Progenitor cell of endocrine pancreas (in vitro differentiated cells): ENCODE results near the gene ATP6V1C2. TPM values are rescaled to one million over a fixed set of nuclear protein-coding genes. Genes with fewer than 3 reads are reported as not detected.

ENCODE experiments used
- DNase-seq: peaks from one replicate; pipeline ENCODE4 v3.0.0; 2021; ENCODE audit warnings: low spot score; ENCODE audit not compliant: unreplicated experiment
- H3K27ac Mint-ChIP-seq: 2 replicates; pipeline ENCODE4 v1.8.0; 2021; ENCODE audit warnings: mild to moderate bottlenecking, moderate library complexity, mixed read lengths
- H3K27me3 Mint-ChIP-seq: 2 replicates; pipeline ENCODE4 v1.8.0; 2021; ENCODE audit warnings: mixed read lengths
- H3K36me3 Mint-ChIP-seq: 2 replicates; pipeline ENCODE4 v1.8.0; 2022; ENCODE audit warnings: mixed read lengths; ENCODE audit not compliant: insufficient read depth
- H3K4me1 Mint-ChIP-seq: 2 replicates; pipeline ENCODE4 v1.8.0; 2021; ENCODE audit warnings: low read depth, mixed read lengths
- H3K4me3 Mint-ChIP-seq: 2 replicates; pipeline ENCODE4 v1.8.0; 2021; ENCODE audit warnings: low read depth, mild to moderate bottlenecking, moderate library complexity, mixed read lengths
- H3K9me3 Mint-ChIP-seq: 2 replicates; pipeline ENCODE4 v1.8.0; 2021; ENCODE audit warnings: low read depth, mixed read lengths
- total RNA-seq: library from RNA; stranded (reverse); gene quantifications from 2 replicates; pipeline ENCODE4 v1.2.1, GENCODE V29; 2021
- TF ChIP-seq, protein P1 (sequence below): fragments of 200-600 bp; sonication (generic); IDR thresholded peaks from one replicate; pipeline ENCODE4 v1.5.0; 2021; ENCODE audit warnings: antibody characterized with exemption, mild to moderate bottlenecking; ENCODE audit not compliant: unreplicated experiment

ATP6V1C2 gene
- total RNA-seq, 1 donor from 2014 or later = 0.19 TPM

GRCh38 chr2:10781746-10782145 is 60.3 kb downstream of the ATP6V1C2 start:
- Mint-ChIP-seq H3K27ac (no peak overlapping the region), H3K4me1 (peaks cover 2% of the 10 kb centered on the region), H3K9me3 (no peaks in the 10 kb centered on the region), H3K36me3 (peaks cover 24% of the 10 kb centered on the region), H3K27me3 (no peaks in the 10 kb centered on the region), H3K4me3 (no peak overlapping the region)
- no peak for DNase-seq
- TF ChIP-seq, protein P1, sequence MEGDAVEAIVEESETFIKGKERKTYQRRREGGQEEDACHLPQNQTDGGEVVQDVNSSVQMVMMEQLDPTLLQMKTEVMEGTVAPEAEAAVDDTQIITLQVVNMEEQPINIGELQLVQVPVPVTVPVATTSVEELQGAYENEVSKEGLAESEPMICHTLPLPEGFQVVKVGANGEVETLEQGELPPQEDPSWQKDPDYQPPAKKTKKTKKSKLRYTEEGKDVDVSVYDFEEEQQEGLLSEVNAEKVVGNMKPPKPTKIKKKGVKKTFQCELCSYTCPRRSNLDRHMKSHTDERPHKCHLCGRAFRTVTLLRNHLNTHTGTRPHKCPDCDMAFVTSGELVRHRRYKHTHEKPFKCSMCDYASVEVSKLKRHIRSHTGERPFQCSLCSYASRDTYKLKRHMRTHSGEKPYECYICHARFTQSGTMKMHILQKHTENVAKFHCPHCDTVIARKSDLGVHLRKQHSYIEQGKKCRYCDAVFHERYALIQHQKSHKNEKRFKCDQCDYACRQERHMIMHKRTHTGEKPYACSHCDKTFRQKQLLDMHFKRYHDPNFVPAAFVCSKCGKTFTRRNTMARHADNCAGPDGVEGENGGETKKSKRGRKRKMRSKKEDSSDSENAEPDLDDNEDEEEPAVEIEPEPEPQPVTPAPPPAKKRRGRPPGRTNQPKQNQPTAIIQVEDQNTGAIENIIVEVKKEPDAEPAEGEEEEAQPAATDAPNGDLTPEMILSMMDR = no peak

GRCh38 chr2:10783421-10783820 is 62.0 kb downstream of the ATP6V1C2 start:
- peaks cover 33% of the 10 kb centered on the region for H3K36me3 Mint-ChIP-seq
- no peaks in the 10 kb centered on the region for H3K9me3 Mint-ChIP-seq
- H3K27me3 Mint-ChIP-seq = no peaks in the 10 kb centered on the region
- TF ChIP-seq, protein P1 = no peak
- H3K4me1 Mint-ChIP-seq = no peaks in the 10 kb centered on the region
- DNase-seq = no peak
- no peak overlapping the region for H3K27ac Mint-ChIP-seq
- H3K4me3 Mint-ChIP-seq = no peak overlapping the region

DNA sequence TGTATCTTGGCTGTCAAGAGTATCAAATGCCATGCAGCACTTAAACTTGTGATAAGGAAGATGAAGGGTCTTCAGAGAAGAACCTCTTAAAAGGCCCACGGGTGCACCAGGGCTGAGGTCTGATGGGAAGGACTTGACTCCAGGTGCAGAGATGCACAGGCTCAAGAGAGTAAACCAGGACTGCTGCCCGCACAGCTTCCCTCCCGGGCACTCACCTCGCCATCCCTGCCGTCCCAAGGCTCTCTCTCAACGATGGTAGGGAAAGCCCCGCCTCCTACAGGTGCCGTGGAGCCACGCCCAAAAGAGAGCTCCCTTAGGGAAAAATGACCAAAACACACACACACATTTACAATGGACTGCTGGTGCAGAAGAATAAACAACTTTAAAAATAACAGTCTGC is 63.3 kb downstream of the ATP6V1C2 start:
- TF ChIP-seq, protein P1 = no peak
- no peaks in the 10 kb centered on the region for H3K4me1 Mint-ChIP-seq
- H3K9me3 Mint-ChIP-seq = no peaks in the 10 kb centered on the region
- no peak overlapping the region for H3K4me3 Mint-ChIP-seq
- H3K27ac Mint-ChIP-seq = no peak overlapping the region
- H3K27me3 Mint-ChIP-seq = no peaks in the 10 kb centered on the region
- DNase-seq = no peak
- peaks cover 36% of the 10 kb centered on the region for H3K36me3 Mint-ChIP-seq

GRCh38 chr2:10785260-10785659 is 63.8 kb downstream of the ATP6V1C2 start:
- DNase-seq = no peak
- H3K4me1 Mint-ChIP-seq = peaks cover under 1% of the 10 kb centered on the region
- no peaks in the 10 kb centered on the region for H3K27me3 Mint-ChIP-seq
- TF ChIP-seq, protein P1 = no peak
- H3K9me3 Mint-ChIP-seq = no peaks in the 10 kb centered on the region
- peaks cover 39% of the 10 kb centered on the region for H3K36me3 Mint-ChIP-seq
- H3K4me3 Mint-ChIP-seq = no peak overlapping the region
- H3K27ac Mint-ChIP-seq = peak overlapping the region; percentile 52

DNA sequence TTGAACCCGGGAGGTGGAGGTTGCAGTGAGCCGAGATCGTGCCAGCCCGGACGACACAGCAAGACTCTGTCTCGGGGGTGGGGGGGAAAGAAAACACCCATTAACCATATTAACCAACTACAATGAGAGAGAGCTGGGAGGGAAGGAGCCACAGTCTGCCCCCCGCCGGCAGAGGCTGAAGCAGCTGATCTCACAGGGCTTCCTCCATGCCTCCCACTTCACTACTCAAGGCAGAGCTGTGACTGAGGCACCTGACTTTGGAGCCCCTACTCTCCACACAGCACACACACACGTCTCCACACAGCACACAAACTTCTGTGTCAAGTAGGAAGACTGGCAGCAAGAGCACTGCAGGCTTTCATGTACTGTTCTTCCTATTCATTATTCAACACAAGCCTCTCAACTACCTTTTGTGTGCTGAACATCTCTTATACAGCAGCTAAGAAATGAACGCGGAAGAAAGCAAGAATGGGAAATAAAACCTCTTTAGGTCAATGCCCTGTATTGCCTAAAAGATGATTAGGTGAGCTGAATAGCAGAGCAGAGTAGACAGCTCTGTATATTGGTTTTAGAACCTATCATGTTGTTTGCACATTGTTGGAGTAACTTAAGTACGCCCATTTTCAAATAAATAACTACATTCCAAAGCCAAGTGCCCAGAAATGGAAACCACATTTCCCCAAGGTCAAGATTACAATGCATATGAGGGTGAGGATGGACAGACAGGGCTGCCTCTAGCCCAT is 65.0 kb downstream of the ATP6V1C2 start:
- Mint-ChIP-seq H3K36me3 (peaks cover 50% of the 10 kb centered on the region), H3K4me3 (no peak overlapping the region), H3K27ac (no peak overlapping the region), H3K9me3 (no peaks in the 10 kb centered on the region), H3K27me3 (no peaks in the 10 kb centered on the region), H3K4me1 (peaks cover 2% of the 10 kb centered on the region)
- TF ChIP-seq, protein P1 = no peak
- DNase-seq = no peak
